AML-193 (cell line): ENCODE measurements around the gene DPYD.

ENCODE experiments used
- DNase-seq, 2 experiments: peaks; one replicate each; lab custom pipeline; 2025; lab: John Stamatoyannopoulos, UW

DPYD gene

GRCh38 chr1:97837161-97837560, 83.7 kb downstream of the DPYD start:
- no peak for DNase-seq

GRCh38 chr1:97834899-97835298, 85.9 kb downstream of the DPYD start:
- DNase-seq = no peak

- DNase-seq = no peak
Observed at GRCh38 chr1:97833881-97834280, 87.0 kb downstream of the DPYD start.

GRCh38 chr1:97832481-97832880, 88.4 kb downstream of the DPYD start:
- no peak for DNase-seq

- DNase-seq = no peak
Observed at GRCh38 chr1:97827887-97828286, 92.9 kb downstream of the DPYD start.

- DNase-seq = no peak
Observed at GRCh38 chr1:97826820-97827219, 94.0 kb downstream of the DPYD start.

- DNase-seq = no peak
Observed at GRCh38 chr1:97824624-97825023, 96.2 kb downstream of the DPYD start.

- DNase-seq = no peak
Observed at GRCh38 chr1:97824200-97824599, 96.6 kb downstream of the DPYD start.

- DNase-seq = peak; percentile 51 to 55
Observed at GRCh38 chr1:97820470-97821188, 100.2 kb downstream of the DPYD start.

- no peak for DNase-seq
Observed at GRCh38 chr1:97816927-97817326, 103.9 kb downstream of the DPYD start.

GRCh38 chr1:97814804-97815203, 106.0 kb downstream of the DPYD start:
- DNase-seq = no peak

- no peak for DNase-seq
Observed at GRCh38 chr1:97814121-97814520, 106.7 kb downstream of the DPYD start.

- no peak for DNase-seq
Observed at GRCh38 chr1:97812076-97812475, 108.8 kb downstream of the DPYD start.

GRCh38 chr1:97806996-97807520, 113.8 kb downstream of the DPYD start:
- no peak for DNase-seq

GRCh38 chr1:97806326-97806725, 114.5 kb downstream of the DPYD start:
- DNase-seq = no peak

- DNase-seq = no peak
Observed at GRCh38 chr1:97805093-97805492, 115.7 kb downstream of the DPYD start.

GRCh38 chr1:97803026-97803425, 117.8 kb downstream of the DPYD start:
- DNase-seq = no peak

GRCh38 chr1:97802011-97802410, 118.8 kb downstream of the DPYD start:
- no peak for DNase-seq

- DNase-seq = no peak
Observed at GRCh38 chr1:97797403-97798183, 123.2 kb downstream of the DPYD start.

- no peak for DNase-seq
Observed at GRCh38 chr1:97796711-97797110, 124.1 kb downstream of the DPYD start.

- DNase-seq = no peak
Observed at GRCh38 chr1:97792655-97793054, 128.2 kb downstream of the DPYD start.

GRCh38 chr1:97791251-97791650, 129.6 kb downstream of the DPYD start:
- no peak for DNase-seq

GRCh38 chr1:97787231-97787630, 133.6 kb downstream of the DPYD start:
- no peak for DNase-seq
